Lung (tissue), 12 donors: Measurements from ENCODE around the gene ADORA1. TPM values are rescaled to one million over a fixed set of nuclear protein-coding genes. Genes with fewer than 3 reads are reported as not detected.

Experiments
- ATAC-seq: fragments of 200-7000 bp; cut with Tn5 transposase; one replicate; pipeline ENCODE4 v1.9.1; 2020; ENCODE audit warnings: moderate number of reproducible peaks; ENCODE audit not compliant: insufficient read depth, low FRiP score
- DNase-seq, 3 donors: peaks; one replicate each; pipeline ENCODE4 v3.0.0-alpha.2; 2013 to 2017
- H3K27ac ChIP-seq, 2 donors: one replicate each; pipeline ENCODE4 v1.5.1; 2013; ENCODE audit warnings: mild to moderate bottlenecking in 2 of 2, moderate library complexity in 2 of 2, control low read depth in 1 of 2, inconsistent platforms in 1 of 2, low read depth in 1 of 2, low read length in 1 of 2
- H3K27me3 ChIP-seq, 3 donors: one replicate each; pipeline ENCODE4 v1.5.1; 2013; ENCODE audit warnings: low read length in 2 of 3; ENCODE audit not compliant: control insufficient read depth in 3 of 3, insufficient read depth in 3 of 3
- H3K36me3 ChIP-seq, 4 donors: one replicate each; pipeline ENCODE4 v1.5.1; 2013; ENCODE audit warnings: low read length in 4 of 4, mild to moderate bottlenecking in 1 of 4, moderate library complexity in 1 of 4; ENCODE audit not compliant: control insufficient read depth in 4 of 4, insufficient read depth in 4 of 4
- H3K4me1 ChIP-seq, 5 donors: one replicate each; pipeline ENCODE4 v1.5.1; 2013; ENCODE audit warnings: low read length in 5 of 5, mild to moderate bottlenecking in 2 of 5, moderate library complexity in 1 of 5; ENCODE audit not compliant: control insufficient read depth in 5 of 5, insufficient read depth in 5 of 5
- H3K4me3 ChIP-seq: one replicate; pipeline ENCODE4 v1.5.1; 2013; ENCODE audit warnings: mild to moderate bottlenecking, control low read depth, moderate library complexity
- H3K9ac ChIP-seq, 2 donors: one replicate each; pipeline ENCODE4 v1.5.1; 2013; ENCODE audit warnings: low read length in 2 of 2, control low read depth in 1 of 2; ENCODE audit not compliant: insufficient read depth in 1 of 2
- H3K9me3 ChIP-seq, 4 donors: one replicate each; pipeline ENCODE4 v1.5.1; 2013; ENCODE audit warnings: low read length in 3 of 4, mild to moderate bottlenecking in 1 of 4, moderate library complexity in 1 of 4; ENCODE audit not compliant: control insufficient read depth in 4 of 4, insufficient read depth in 3 of 4
- CTCF ChIP-seq: IDR thresholded peaks from 2 replicates; pipeline ENCODE4 v1.5.1; 2012; ENCODE audit warnings: mild to moderate bottlenecking; ENCODE audit errors: control extremely low read depth, extremely low read depth
- WGBS, 2 donors: extraction: QIAGEN DNeasy Blood & Tissue Kit; methylation state at CpG; one replicate each; pipeline ENCODE4 v1.1.7; 2013; 5-methylcytosine and 5-hydroxymethylcytosine counted together
- polyA plus RNA-seq, 2 donors: library from polyadenylated mRNA; stranded (reverse); fragments of 200-250 nt; gene quantifications; one replicate each; pipeline ENCODE4 v1.2.1, GENCODE V29; 2013
- total RNA-seq, 2 donors: library from RNA; depleted of rRNA in 1 of 2; stranded (reverse); fragments of >200 nt in 1 of 2; gene quantifications; one replicate each; pipeline ENCODE4 v1.2.1, GENCODE V29; 2014 to 2021
- donor health status: control.
- donor health status: control.
- donor health status: Bipolar disorder and iron deficiency.
- donor health status: healthy.
- donor health status: DM: yes; HTN: yes; CAD: no.

The ADORA1 gene
- total and polyA plus RNA-seq, 4 donors: 0.57 to 2.3 (median 0.79) TPM

GRCh38 chr1:203138066-203138465, 10.5 kb downstream of the ADORA1 start:
- WGBS, 2 donors: 90 to 94% methylated on average over 3 of the region's 3 CpGs
- peaks cover 0 to 2% (median 0%) of the 10 kb centered on the region in 3 donors for H3K27me3 ChIP-seq
- ATAC-seq (no peak), DNase-seq (no peak)
- no peaks in the 10 kb centered on the region for H3K36me3 ChIP-seq
- H3K9ac ChIP-seq: no peak overlapping the region
- TF ChIP-seq CTCF: no peak
- H3K9me3 ChIP-seq: peaks cover 0 to 2% (median 0%) of the 10 kb centered on the region in 4 donors
- no peak overlapping the region for H3K4me3 ChIP-seq
- H3K4me1 ChIP-seq: peaks cover 0 to 7% (median 0%) of the 10 kb centered on the region in 5 donors
- H3K27ac ChIP-seq: no peak overlapping the region

GRCh38 chr1:203139976-203140475, 12.5 kb downstream of the ADORA1 start:
- DNase-seq: no peak
- H3K36me3 ChIP-seq: no peaks in the 10 kb centered on the region
- no peak for TF ChIP-seq CTCF
- no peak overlapping the region for H3K27ac ChIP-seq
- peaks cover 0 to 9% (median 3%) of the 10 kb centered on the region in 5 donors for H3K4me1 ChIP-seq
- ATAC-seq: no peak
- no peak overlapping the region for H3K9ac ChIP-seq
- peaks cover 0 to 2% (median 0%) of the 10 kb centered on the region in 3 donors for H3K27me3 ChIP-seq
- H3K4me3 ChIP-seq: no peak overlapping the region
- H3K9me3 ChIP-seq: peaks cover 0 to 2% (median 0%) of the 10 kb centered on the region in 4 donors
- 86 to 87% methylated on average over 8 of the region's 8 CpGs for WGBS, 2 donors

GRCh38 chr1:203140743-203141520, 13.4 kb downstream of the ADORA1 start:
- ATAC-seq (no peak), DNase-seq (peak in 2 of 3 donors; percentile 43 to 58)
- Histone ChIP-seq H3K9me3 (peaks cover 0 to 2% (median 0%) of the 10 kb centered on the region in 4 donors), H3K27ac (no peak overlapping the region), H3K4me1 (peaks cover 0 to 9% (median 3%) of the 10 kb centered on the region in 5 donors), H3K27me3 (peaks cover 0 to 2% (median 0%) of the 10 kb centered on the region in 3 donors), H3K36me3 (no peaks in the 10 kb centered on the region), H3K9ac (no peak overlapping the region), H3K4me3 (no peak overlapping the region)
- TF ChIP-seq CTCF: no peak
- WGBS, 2 donors: 66 to 86% methylated on average over 5 of the region's 5 CpGs
